HepG2 (cell line): ENCODE data around the gene F7. TPM values are rescaled to one million over a fixed set of nuclear protein-coding genes. Genes with fewer than 3 reads are reported as not detected.

Experiments used
- FOXM1 ChIP-seq: sonication (generic); formaldehyde crosslinking; IDR thresholded peaks from 2 replicates; pipeline ENCODE4 v1.5.0; 2020; ENCODE audit warnings: missing genetic modification reagents
- KIAA2018 ChIP-seq: sonication (generic); formaldehyde crosslinking; IDR thresholded peaks from 2 replicates; pipeline ENCODE4 v1.5.0; 2020; ENCODE audit warnings: mild to moderate bottlenecking, missing genetic modification reagents, borderline replicate concordance
- ZNF777 ChIP-seq: sonication (generic); formaldehyde crosslinking; IDR thresholded peaks from 2 replicates; pipeline ENCODE4 v1.4.0; 2020; ENCODE audit warnings: missing genetic modification reagents
- polyA plus RNA-seq, 8 experiments: library from polyadenylated mRNA; depleted of rRNA in 3 of 8; stranded (reverse) in 7 of 8; unstranded in 1 of 8; fragments of >200 nt; fragmentation: Illumina TruSeq in 4 of 8; extraction: Trizol in 4 of 8; gene quantifications; 2 replicates each; pipeline versions ENCODE4 v1.2.1 to v1.2.3, GENCODE V29; 2011 to 2016; ENCODE audit warnings: low read depth in 4 of 8, missing spikeins in 1 of 8, mixed read lengths in 1 of 8; ENCODE audit not compliant: insufficient read depth in 1 of 8
- total RNA-seq, 5 experiments: library from RNA; depleted of rRNA; stranded (reverse); fragments of >200 nt; fragmentation: Illumina TruSeq; extraction: Trizol; gene quantifications; 2 replicates each; pipeline ENCODE4 v1.2.3, GENCODE V29; 2016; ENCODE audit warnings: low read depth in 1 of 5

The F7 gene
- total and polyA plus RNA-seq, 2 of the 13 experiments (the other 11 are each of a cell fraction or from before 2014, with no cell fraction given), result 12.6 to 26.5 TPM

DNA sequence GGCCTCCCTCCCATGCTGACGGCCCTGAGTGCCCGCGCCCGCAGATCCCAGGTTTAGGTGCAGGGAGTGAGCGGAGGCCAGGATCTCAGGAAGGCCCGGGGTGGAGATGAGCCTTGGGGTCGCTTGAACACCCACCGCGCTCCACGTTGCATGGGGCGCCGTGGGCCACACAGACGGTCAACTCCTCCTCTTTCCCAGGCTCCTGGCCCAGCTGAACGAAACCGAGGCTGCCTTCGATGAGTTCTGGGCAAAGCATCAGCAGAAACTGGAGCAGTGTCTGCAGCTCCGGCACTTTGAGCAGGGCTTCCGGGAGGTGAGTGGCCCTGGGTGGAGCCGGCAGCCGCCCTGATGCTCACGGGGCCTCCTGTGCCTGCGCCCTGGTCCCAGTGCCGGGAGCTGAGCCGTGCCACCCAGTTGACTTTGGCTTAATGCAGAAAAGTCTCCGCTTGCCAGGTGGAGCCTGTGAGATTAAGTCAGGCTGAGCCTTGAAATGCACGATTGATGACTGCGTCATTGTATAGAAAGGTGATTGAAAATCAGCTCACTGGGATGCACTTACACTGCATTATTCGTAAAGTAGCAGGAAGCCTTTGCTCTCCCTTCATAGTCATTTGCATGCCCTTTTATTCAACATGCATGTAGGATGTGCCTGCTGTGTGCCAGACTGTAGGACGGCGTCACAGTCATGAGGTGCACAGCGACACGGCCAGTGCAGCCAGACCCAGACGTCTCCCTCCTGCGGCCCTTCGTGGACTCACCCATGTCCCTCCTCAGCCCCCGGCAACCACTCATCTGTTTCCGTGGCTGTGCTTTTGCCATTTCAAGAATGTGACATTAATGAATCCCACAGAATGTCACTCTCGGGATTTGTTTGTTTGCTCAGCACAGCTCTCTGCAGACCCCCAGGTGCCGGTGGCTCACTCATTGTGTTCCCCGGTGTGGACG lies 35.5 kb upstream of the F7 start (continued):
- TF ChIP-seq KIAA2018 (CRISPR knock-in tag), result no peak
- TF ChIP-seq FOXM1, result no peak
- TF ChIP-seq ZNF777 (CRISPR knock-in tag), result no peak
